CD14-positive monocyte (primary cell): ENCODE results near the gene ORAI2. TPM values are rescaled to one million over a fixed set of nuclear protein-coding genes. Genes with fewer than 3 reads are reported as not detected.

Experiments
- DNase-seq, 3 donors: peaks; one replicate each; pipeline ENCODE4 v3.0.0-alpha.2; 2011 to 2022
- H2AFZ ChIP-seq: 2 replicates; pipeline ENCODE4 v1.6.0; 2012; ENCODE audit warnings: mild to moderate bottlenecking, low read depth, low read length, inconsistent platforms; ENCODE audit not compliant: insufficient read depth, poor library complexity, severe bottlenecking
- H3K27ac ChIP-seq, 2 donors: 1 replicate in 1 of 2; 2 replicates in 1 of 2; pipeline ENCODE4 v1.5.1; 2012 to 2013; ENCODE audit warnings: low read length in 2 of 2, control low read depth in 1 of 2, inconsistent platforms in 1 of 2, low read depth in 1 of 2, mild to moderate bottlenecking in 1 of 2
- H3K27me3 ChIP-seq, 2 donors: one replicate each; pipeline versions ENCODE4 v1.6.0 to v1.6.1; 2011 to 2013; ENCODE audit warnings: low read length in 2 of 2; ENCODE audit not compliant: control insufficient read depth in 2 of 2, insufficient read depth in 2 of 2
- H3K36me3 ChIP-seq, 2 donors: replicated peaks in 1 of 2; 1 replicate in 1 of 2; 2 replicates in 1 of 2; pipeline versions ENCODE4 v1.5.1 to v1.6.1; 2012 to 2013; ENCODE audit warnings: low read length in 2 of 2, control low read depth in 1 of 2, inconsistent platforms in 1 of 2, mild to moderate bottlenecking in 1 of 2; ENCODE audit not compliant: insufficient read depth in 2 of 2, control insufficient read depth in 1 of 2
- H3K4me1 ChIP-seq, 2 donors: 1 replicate in 1 of 2; 2 replicates in 1 of 2; pipeline versions ENCODE4 v1.5.1 to v1.6.1; 2012 to 2013; ENCODE audit warnings: low read length in 2 of 2, control low read depth in 1 of 2, inconsistent platforms in 1 of 2, mild to moderate bottlenecking in 1 of 2, moderate library complexity in 1 of 2; ENCODE audit not compliant: insufficient read depth in 2 of 2, control insufficient read depth in 1 of 2
- H3K4me2 ChIP-seq: replicated peaks from 2 replicates; pipeline ENCODE3; 2012; ENCODE audit warnings: low read length, moderate library complexity, mild to moderate bottlenecking; ENCODE audit not compliant: poor library complexity, severe bottlenecking; ENCODE audit errors: extremely low read depth
- H3K4me3 ChIP-seq, 3 experiments: fragments of 200-600 bp in 1 of 3; sonication (generic) in 1 of 3; replicated peaks in 1 of 3; 1 replicate in 2 of 3; 2 replicates in 1 of 3; pipeline ENCODE4 v1.5.1; 2011 to 2013; ENCODE audit warnings: low read length in 3 of 3, mild to moderate bottlenecking in 3 of 3, control low read depth in 2 of 3, low read depth in 2 of 3, inconsistent platforms in 1 of 3, moderate library complexity in 1 of 3
- H3K79me2 ChIP-seq: 2 replicates; pipeline ENCODE4 v1.6.0; 2012; ENCODE audit warnings: mild to moderate bottlenecking, control low read depth, inconsistent platforms, low read length, moderate library complexity; ENCODE audit not compliant: insufficient read depth
- H3K9ac ChIP-seq: 2 replicates; pipeline ENCODE4 v1.6.0; 2017; ENCODE audit warnings: low read length, mild to moderate bottlenecking; ENCODE audit not compliant: insufficient read depth, poor library complexity, severe bottlenecking
- H3K9me3 ChIP-seq, 2 donors: replicated peaks in 1 of 2; 1 replicate in 1 of 2; 2 replicates in 1 of 2; pipeline versions ENCODE4 v1.5.1 to v1.6.1; 2012 to 2013; ENCODE audit warnings: low read length in 2 of 2, control low read depth in 1 of 2; ENCODE audit not compliant: control insufficient read depth in 1 of 2, insufficient read depth in 1 of 2
- H4K20me1 ChIP-seq: 2 replicates; pipeline ENCODE4 v1.6.0; 2012; ENCODE audit warnings: mild to moderate bottlenecking, low read length, control low read depth, moderate library complexity; ENCODE audit not compliant: insufficient read depth
- H3K27ac Mint-ChIP-seq, 7 donors: one replicate each; pipeline ENCODE4 v1.8.0; 2020; ENCODE audit warnings: mild to moderate bottlenecking in 7 of 7, mixed read lengths in 7 of 7, moderate library complexity in 6 of 7, inconsistent platforms in 2 of 7
- H3K27me3 Mint-ChIP-seq, 3 donors: one replicate each; pipeline ENCODE4 v1.8.0; 2021 to 2022; ENCODE audit warnings: low read depth in 3 of 3, mild to moderate bottlenecking in 3 of 3, mixed read lengths in 3 of 3, moderate library complexity in 3 of 3, inconsistent platforms in 1 of 3
- H3K36me3 Mint-ChIP-seq, 2 donors: one replicate each; pipeline ENCODE4 v1.8.0; 2020; ENCODE audit warnings: mixed read lengths in 2 of 2, inconsistent platforms in 1 of 2, mild to moderate bottlenecking in 1 of 2
- H3K4me1 Mint-ChIP-seq: one replicate; pipeline ENCODE4 v1.8.0; 2020; ENCODE audit warnings: mild to moderate bottlenecking, mixed read lengths
- H3K4me3 Mint-ChIP-seq, 2 donors: one replicate each; pipeline ENCODE4 v1.8.0; 2020; ENCODE audit warnings: mild to moderate bottlenecking in 2 of 2, mixed read lengths in 2 of 2, moderate library complexity in 1 of 2
- H3K9me3 Mint-ChIP-seq, 7 donors: one replicate each; pipeline ENCODE4 v1.8.0; 2020 to 2022; ENCODE audit warnings: mixed read lengths in 7 of 7, mild to moderate bottlenecking in 6 of 7, moderate library complexity in 6 of 7, inconsistent platforms in 2 of 7
- CTCF ChIP-seq: fragments of 200-600 bp; IDR thresholded peaks from one replicate; pipeline ENCODE4 v1.8.0; 2022; ENCODE audit warnings: antibody characterized with exemption, mild to moderate bottlenecking
- WGBS: methylation state at CpG from one replicate; pipeline ENCODE4 v1.1.5; 2013; ENCODE audit warnings: missing lambda C conversion rate; ENCODE audit not compliant: insufficient coverage; 5-methylcytosine and 5-hydroxymethylcytosine counted together
- intact Hi-C, 2 donors: fragments of 100-400 bp; cut with micrococcal nuclease; formaldehyde crosslinking; loops; one replicate each; pipeline versions ENCODE4 v1.15.0 to v1.15.1; 2023
- polyA plus RNA-seq, 3 donors: library from polyadenylated mRNA; depleted of rRNA in 1 of 3; unstranded in 2 of 3; stranded (reverse) in 1 of 3; fragments of 300-500 nt in 2 of 3; fragments of >200 nt in 1 of 3; fragmentation: Illumina TruSeq in 2 of 3; gene quantifications; 1 replicate in 2 of 3; 2 replicates in 1 of 3; pipeline ENCODE4 v1.2.3, GENCODE V29; 2012 to 2021

Gene ORAI2
- polyA plus RNA-seq, 3 donors: 27.5 to 50.0 (median 38.2) TPM

DNA sequence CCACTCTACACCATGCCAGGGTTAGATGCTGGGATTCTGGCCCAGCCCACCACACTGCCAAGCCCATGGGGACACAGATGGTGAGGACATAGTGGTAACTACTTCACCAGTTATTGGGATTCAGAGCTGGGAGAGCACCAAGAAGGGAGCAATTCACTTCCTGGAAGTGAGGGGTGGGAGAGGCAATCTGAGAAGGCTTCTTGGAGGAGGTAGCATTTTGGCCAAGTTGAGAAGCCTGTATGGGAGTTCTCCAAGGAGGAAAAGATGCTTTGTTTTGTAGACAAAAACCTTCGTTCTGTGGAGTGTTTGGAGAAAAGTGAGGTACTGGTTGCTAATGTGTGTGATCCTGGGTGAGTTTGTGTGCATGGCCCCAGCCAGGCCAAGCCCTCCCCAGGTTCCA lies 41.0 kb upstream of the ORAI2 start:
- no peak overlapping the region for H3K4me3 Mint-ChIP-seq
- no peak overlapping the region for H3K27ac ChIP-seq
- H3K4me2 ChIP-seq: no peak overlapping the region
- H3K4me1 Mint-ChIP-seq: peaks cover 14% of the 10 kb centered on the region
- H3K27ac Mint-ChIP-seq: no peak overlapping the region
- H3K36me3 Mint-ChIP-seq: peaks cover 17 to 31% of the 10 kb centered on the region in 2 donors
- no peaks in the 10 kb centered on the region for H3K9me3 ChIP-seq
- intact Hi-C loops: loop anchor here in 1 of 2 donors (10.0 kb wide), 1 partner anchor 848 kb away; no protein-coding TSS in a partner anchor
- peaks cover 6% of the 10 kb centered on the region for H4K20me1 ChIP-seq
- no peaks in the 10 kb centered on the region for H3K27me3 ChIP-seq
- H3K36me3 ChIP-seq: peaks cover 7 to 22% of the 10 kb centered on the region in 2 donors
- peaks cover 11% of the 10 kb centered on the region for H3K79me2 ChIP-seq
- H3K27me3 Mint-ChIP-seq: peaks cover 0 to 2% (median 0%) of the 10 kb centered on the region in 3 donors
- no peak for DNase-seq
- no peaks in the 10 kb centered on the region for H3K9me3 Mint-ChIP-seq
- no peak overlapping the region for H3K9ac ChIP-seq
- TF ChIP-seq CTCF: no peak
- H3K4me3 ChIP-seq: no peak overlapping the region
- 100% methylated on average over 1 of the region's 1 CpG for WGBS
- H2AFZ ChIP-seq: no peak overlapping the region
- H3K4me1 ChIP-seq: peaks cover 16% of the 10 kb centered on the region in 2 donors

DNA sequence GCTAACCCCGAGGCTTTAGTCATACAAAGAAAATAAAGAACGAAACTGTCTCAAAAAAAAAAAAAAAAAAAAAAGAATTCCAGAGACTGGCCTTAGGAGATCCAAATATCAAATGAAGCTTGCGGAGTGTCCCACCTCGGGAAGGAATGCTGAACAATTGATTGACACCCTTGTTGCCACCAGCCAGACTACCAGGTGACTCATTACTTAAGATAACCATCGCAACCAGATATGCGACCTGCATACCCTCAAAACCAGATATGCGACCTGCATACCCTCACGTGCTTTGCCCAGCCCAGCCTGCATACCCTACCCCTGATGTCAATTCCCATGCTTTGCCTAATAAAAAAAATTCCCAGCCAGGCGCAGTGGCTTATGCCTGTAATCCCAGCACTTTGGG lies 39.9 kb upstream of the ORAI2 start:
- intact Hi-C loops: loop anchor here in 1 of 2 donors (10.0 kb wide), 1 partner anchor 849 kb away; no protein-coding TSS in a partner anchor
- Mint-ChIP-seq H3K4me3 (no peak overlapping the region), H3K36me3 (peaks cover 19 to 40% of the 10 kb centered on the region in 2 donors)

More for the DNA sequence above, 39.9 kb upstream of the ORAI2 start:
- Histone ChIP-seq H3K27ac (no peak overlapping the region), H3K79me2 (peaks cover 17% of the 10 kb centered on the region), H3K27me3 (no peaks in the 10 kb centered on the region), H3K4me1 (peaks cover 17 to 18% of the 10 kb centered on the region in 2 donors), H3K9me3 (no peaks in the 10 kb centered on the region), H2AFZ (no peak overlapping the region), H3K4me3 (no peak overlapping the region), H3K36me3 (peaks cover 7 to 18% of the 10 kb centered on the region in 2 donors), H4K20me1 (peaks cover 6% of the 10 kb centered on the region), H3K4me2 (no peak overlapping the region), H3K9ac (no peak overlapping the region)
- H3K27ac Mint-ChIP-seq: no peak overlapping the region
- no peak for TF ChIP-seq CTCF
- no peak for DNase-seq
- no peaks in the 10 kb centered on the region for H3K9me3 Mint-ChIP-seq
- peaks cover 0 to 2% (median 1%) of the 10 kb centered on the region in 3 donors for H3K27me3 Mint-ChIP-seq
- H3K4me1 Mint-ChIP-seq: peaks cover 20% of the 10 kb centered on the region
- 98% methylated on average over 9 of the region's 9 CpGs for WGBS
